NCI-H82 (cell line): ENCODE results near the gene ATOSA.

Source experiments
- DNase-seq: peaks from one replicate; lab custom pipeline; 2025; lab: John Stamatoyannopoulos, UW

Gene ATOSA, protein sequence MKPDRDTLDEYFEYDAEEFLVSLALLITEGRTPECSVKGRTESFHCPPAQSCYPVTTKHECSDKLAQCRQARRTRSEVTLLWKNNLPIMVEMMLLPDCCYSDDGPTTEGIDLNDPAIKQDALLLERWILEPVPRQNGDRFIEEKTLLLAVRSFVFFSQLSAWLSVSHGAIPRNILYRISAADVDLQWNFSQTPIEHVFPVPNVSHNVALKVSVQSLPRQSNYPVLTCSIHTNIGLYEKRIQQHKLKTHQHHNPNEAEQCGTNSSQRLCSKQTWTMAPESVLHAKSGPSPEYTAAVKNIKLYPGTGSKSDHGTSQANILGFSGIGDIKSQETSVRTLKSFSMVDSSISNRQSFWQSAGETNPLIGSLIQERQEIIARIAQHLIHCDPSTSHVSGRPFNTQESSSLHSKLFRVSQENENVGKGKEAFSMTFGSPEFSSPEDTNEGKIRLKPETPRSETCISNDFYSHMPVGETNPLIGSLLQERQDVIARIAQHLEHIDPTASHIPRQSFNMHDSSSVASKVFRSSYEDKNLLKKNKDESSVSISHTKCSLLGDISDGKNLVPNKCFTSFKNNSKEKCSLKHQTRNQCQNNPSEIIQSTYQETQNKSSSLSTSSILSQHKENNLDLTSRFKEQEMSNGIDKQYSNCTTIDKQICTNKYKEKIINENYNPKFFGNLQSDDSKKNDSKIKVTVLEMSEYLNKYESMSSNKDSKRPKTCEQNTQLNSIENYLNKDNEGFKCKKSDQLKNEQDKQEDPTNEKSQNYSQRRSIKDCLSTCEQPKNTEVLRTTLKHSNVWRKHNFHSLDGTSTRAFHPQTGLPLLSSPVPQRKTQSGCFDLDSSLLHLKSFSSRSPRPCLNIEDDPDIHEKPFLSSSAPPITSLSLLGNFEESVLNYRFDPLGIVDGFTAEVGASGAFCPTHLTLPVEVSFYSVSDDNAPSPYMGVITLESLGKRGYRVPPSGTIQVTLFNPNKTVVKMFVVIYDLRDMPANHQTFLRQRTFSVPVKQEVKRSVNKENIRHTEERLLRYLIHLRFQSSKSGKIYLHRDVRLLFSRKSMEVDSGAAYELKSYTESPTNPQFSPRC

DNA sequence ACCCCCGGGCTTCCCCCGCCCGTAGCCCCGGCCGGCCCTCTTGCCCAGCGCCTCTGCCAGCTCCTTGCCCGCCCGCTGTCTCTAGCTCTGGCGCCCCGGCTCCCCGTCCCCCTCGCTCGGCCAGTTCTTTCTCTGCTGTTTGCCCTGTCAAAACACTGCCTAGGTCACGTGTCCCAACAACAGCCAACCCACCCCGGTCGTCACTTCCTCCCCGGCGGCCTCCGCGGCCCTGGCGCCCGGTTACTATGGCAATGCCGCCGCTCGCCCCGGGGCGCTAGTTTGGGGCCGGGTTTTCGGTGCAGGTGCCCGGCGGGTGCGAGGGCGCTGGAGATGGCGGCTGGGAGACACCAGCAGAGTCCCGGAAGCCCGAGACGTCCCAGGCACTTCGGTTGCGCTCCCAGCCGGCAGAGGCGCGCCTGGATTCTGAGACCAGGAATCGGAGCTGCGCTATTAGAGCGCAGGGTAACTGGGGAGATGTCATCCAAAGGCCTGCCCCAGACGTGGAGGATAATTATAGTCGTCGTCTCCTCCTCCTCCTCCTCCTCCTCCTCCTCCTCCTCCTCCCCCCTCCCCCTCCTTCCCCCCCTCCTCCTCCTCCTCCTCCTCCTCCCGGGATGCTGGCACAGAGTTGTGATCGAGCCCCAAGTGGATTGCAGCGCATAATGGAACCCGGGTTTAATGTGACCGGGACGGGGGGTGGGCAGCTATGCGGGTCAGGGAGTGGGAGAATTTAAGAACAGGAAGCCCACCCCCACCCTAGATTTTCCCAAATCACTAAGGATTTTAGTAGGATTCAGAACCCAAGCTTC lies at the start of gene ATOSA:
ATOSA (minus strand) TSS at position 157 of the 809 bp plus-strand sequence. CDS start 1,367 bp downstream, outside the sequence.
- peak; percentile 89 for DNase-seq

DNA sequence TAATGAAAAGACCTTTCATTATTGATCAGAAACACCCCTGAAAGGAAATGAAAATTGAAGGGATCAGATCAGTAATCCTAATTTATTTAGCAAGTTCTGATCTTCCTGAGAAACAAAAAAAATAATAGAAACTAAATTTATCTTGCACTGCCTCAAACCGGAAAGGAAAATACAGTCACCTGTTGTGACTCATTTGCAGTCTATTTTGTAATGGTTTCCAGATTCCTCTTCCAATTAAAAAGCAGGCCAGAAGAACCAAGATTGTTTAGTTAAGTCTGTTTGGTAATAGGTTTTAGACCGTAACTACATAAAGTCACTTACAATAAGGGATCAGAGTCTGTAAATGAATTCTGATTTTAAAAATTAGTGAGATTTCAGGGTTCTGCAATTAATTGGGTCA lies 49.7 kb upstream of the ATOSA start:
- no peak for DNase-seq

DNA sequence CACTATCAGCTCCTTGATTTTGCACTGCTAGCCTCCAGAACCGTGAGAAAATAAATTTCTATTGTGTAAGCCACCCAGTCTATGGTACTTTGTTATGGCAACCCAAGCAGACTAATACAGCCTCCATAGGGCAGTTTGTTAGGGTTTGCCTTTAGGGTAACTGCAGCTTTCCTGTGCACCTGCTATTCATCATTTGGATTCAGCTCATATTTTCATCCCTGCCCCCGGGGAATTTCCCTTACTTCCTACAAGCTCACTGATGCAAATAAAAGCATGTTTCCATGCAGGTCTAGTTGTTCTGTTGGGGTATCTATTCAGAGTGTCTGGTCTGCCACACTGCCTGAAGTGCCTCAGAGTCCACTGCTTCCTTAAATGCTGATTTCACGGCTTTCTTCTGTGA lies 48.6 kb upstream of the ATOSA start:
- DNase-seq = no peak

DNA sequence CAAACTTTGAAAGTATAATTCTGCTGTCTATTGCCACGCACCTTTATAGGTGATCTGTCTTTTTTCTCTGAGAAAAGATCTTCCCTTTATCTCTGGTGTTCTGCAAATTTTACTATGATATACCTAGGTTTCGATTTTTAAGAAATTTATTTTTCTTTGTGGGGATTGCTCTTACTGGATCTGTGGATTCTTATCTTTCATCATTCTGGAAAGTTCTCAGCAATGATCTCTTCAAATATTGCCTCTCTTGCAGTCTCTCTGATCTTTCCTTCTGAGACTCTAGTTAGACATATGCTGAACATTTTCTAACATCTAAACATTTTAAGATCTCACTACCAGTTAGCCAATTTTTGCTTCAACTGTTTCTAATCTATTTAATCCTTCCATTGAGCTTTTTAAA lies 47.0 kb upstream of the ATOSA start:
- DNase-seq = no peak

DNA sequence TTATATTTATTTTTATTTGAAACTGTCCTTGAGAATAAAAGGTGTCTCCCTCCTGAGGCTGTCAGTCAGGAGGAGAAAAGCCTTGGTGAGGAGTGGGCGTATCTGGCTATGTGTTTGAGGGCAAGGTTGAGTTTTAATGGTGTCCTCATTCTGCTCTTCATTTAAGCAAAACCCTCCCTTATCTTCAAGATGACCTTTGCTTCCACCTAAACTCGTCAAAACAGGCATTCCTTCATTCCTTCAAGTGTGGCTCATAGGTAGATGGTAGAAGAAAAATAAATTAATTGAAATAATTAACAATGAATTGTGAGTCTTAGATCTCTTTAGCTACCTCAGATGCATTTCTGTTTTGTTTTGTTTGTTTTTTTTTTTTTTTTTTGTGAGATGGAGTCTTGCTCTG lies 39.4 kb upstream of the ATOSA start:
- no peak for DNase-seq

DNA sequence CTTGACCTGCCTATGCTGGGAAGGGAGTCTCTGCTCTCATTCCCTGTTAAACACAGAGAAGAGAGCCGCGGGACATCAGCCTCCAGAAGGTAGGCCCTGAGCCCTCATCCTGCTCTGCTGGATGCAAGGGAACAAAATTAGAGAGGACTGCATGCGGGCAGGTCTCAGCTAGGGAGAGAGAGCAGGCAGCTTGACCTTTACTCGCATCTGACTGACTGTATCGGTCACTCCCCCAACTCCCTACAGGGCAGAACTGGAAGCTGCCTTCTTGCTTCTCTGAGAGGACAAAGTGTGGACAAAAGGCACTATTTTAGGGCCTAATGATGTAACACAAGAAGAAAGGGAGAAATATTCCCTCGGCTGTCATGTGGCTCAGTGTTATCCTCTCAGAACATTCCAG lies 38.7 kb upstream of the ATOSA start:
- no peak for DNase-seq

DNA sequence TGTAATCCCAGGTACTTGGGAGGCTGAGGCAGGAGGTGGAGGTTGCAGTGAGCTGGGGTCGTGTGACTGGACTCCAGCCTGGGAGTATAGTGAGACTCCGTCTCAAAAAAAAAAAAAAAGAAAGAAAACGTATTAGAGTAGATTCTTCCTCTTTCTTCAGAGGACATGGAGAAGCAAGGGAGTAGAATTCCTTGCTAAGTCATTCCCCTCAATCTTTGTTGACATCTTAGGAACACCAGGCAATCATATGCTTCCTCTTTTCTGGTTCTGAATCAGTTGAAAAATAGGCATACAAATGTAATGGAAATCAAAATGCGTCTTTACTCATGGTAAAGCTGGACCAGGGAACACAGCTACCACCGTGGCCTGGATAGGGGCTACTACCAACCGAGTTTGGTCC lies 38.3 kb upstream of the ATOSA start:
- DNase-seq = no peak

DNA sequence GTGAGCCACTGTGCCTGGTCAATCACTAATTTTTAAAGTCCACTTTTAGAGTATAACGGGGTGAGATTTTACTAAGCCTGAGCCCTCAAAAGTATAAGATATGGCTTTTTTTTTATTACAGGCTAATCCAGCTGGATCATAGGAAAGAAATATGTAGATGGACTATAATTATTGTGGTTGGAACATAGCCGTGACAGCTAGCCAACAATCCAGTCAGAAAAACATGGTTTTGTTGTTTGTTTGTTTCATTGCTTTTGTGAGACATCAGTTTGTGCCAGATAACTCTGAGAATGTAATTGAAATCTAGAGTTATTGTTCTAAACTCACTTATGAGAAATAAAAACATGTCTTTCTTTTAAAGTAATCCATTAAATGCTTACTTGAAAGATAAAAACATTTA lies 37.3 kb upstream of the ATOSA start:
- no peak for DNase-seq

DNA sequence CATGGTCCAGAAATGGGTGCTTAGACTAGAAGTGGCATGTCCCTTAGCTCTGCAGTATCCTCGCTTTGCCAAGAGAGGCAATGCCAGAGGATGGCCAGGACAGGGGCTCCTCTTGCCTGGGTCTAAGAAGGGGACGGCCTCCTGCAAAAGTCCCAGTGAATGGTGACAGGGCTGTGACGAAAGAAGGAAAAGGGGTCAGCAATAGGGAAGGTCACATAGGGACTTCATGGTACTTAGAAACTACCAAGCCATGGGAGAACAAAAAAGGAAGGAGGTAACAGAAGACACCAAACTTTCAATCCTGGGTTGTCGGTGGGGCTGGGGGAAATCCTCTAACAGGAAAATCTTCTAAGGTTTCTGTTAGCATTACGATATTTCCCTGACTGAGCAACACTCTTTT lies 36.2 kb upstream of the ATOSA start:
- DNase-seq = no peak

DNA sequence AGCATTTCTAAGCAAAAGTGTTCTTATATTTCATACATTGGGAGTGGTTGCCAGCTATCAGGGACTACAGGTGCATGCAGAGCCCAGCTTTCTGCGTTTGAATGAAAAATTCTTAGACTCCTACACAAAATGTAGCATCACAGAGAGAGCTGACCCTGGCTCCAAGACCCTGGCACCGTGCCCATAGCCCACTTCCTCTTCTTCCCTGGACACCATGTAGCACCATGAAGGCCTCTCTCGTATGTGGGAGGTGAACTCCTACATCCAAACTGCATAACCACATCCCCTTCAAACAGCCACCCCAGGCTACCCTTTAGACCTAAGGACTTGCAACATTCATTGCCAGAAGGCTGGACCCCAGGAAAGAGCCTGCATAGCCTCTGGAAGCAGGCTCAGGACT lies 35.8 kb upstream of the ATOSA start:
- DNase-seq = no peak

DNA sequence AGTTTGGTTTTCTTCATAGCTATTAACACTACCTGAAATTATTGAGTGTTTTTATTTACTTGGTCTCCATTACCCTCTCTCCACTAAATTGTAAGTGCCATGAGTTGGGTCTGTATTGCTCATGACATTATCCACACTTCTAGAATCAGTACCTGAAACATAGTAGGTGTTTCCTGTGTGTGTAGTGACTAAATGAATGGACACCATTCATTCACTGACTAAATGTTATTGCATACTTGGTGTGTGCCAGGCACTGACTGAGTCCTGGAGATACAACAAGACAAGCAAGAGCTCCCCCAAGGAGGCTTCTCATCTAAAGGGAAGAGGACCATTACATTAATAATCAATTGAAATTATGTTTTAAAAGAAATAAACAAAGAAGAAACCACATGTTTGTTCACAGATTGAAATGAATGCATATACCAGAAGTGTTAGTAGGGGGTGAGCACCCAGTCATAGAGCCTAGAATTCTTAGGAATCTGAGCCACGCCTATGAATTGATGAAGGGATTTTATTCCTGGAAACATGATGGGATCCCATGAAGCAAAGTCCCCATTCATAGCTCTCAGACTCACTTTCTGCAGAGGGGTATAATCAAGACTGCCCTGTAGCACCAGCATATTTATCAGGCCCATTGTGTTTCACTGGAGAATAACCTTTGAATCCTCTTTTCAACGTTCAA lies 31.7 kb upstream of the ATOSA start:
- DNase-seq = no peak

DNA sequence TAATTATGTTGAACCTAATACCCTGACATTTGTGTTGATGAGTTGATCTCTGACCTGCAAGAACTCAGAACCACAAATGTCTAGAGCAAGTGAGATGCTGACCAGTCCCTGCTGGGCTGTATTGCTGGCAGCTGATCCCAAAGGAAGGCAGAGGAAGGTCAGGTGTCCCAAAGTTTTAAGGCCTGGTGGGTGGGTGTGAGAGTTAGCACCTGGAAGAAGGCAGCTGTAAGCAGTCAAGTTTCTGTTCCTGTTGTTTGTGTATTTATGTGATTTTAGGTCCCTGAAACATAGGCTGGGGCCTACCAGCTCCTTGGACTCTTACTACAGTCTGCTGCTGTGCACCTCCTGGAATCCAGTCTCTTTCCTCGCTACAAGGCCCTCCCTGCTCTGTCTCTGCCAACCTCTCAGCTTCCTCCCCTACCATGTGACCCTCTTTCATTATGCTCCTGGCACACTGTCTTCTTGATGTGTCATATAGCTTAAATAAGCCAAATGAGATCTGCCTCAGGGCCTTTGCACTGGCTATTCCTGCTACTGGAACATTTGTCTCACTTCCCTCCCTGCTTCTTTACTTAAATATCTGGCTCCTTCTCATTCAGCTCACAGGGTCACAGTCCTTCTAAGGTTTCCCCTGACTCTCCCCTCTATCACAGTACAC lies 31.0 kb upstream of the ATOSA start:
- DNase-seq = no peak

DNA sequence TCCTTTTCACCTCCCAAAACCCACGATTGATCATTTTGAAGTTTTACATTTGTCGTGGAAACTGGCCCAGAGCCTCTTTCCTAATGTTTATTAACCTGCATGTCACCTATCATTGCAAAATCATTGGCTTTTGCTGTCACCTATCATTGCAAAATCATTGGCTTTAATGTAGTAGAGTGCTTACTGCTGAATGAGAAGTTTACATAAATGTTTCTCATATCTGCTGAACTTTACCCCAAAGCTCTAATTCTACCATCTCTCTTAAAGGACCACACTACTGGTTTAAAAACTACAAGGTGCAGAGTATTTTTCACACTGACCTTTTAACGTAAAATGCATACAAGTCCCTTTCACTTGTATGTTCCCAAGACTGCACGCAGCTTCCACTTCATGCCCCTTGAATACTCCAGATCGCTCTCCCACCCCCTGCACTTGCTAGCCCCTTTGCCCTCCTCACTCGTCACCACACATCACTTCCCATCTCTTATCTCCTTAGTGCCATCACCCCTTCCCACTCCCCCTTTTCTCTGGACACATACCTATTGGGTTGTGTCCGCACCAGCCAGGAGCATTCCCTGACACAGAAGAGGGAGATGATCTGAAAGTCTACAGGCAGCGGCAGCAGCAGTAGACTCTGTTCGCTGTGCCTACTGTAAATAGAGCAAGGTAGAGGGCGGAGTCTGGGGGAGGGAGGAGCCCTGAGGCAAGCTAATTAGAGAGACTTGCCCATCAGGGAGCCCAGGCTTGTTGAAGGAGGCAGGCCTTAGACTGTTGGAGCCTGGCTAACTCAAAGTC lies 30.2 kb upstream of the ATOSA start:
- DNase-seq = peak; percentile 78

DNA sequence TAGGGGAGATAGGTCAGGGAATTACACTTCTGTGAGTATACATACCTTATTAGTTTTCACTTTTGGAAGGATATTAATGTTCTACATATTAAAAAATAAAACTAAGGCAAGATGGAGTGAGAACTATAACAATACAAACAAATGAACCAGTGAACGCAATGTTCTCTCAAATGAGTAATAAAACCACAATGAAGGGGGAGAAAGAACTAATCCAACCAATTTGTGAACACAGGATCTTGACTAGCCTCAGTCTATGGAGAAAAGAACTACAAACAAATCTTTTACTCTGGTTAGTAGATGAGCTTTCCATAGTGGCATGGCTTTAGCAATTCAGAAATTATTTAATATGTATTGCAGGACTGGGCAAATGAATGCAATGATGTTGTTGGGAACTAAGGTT lies 26.9 kb upstream of the ATOSA start:
- DNase-seq = no peak

DNA sequence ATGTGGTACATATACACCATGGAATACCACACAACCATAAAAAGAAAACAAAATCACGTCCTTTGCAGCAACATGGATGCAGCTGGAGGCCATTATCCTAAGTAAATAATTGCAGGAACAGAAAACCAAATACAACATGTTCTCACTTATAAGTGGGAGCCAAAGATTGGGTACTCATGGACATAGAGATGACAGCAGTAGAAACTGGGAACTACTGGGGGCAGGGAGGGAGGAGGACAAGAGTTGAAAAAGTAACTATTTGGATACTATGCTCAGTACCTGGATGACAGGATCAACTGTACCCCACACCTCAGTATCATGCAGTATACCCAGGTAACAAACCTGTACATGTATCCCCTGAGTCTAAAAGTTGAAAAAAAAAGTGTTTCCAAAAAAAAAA lies 23.2 kb upstream of the ATOSA start:
- no peak for DNase-seq

DNA sequence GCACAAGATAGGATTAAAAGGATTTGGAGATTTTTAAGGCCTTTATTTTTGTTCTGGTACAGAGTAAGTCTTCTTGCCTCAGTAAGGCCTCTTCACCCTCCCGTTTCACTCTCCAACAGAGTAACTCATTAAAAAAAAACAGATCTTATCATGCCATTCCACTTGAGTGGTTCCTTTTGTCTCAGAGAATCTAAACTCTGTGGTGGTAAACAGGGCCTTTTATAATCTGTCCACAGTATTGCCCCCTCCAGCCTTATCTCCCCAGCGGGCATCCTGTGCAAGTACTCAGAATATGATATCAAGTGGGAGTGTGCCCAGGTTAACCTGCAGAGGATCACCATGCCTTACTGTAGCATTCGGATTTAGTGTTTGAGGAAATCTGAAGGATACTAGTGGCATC lies 20.3 kb upstream of the ATOSA start:
- DNase-seq = peak; percentile 82

DNA sequence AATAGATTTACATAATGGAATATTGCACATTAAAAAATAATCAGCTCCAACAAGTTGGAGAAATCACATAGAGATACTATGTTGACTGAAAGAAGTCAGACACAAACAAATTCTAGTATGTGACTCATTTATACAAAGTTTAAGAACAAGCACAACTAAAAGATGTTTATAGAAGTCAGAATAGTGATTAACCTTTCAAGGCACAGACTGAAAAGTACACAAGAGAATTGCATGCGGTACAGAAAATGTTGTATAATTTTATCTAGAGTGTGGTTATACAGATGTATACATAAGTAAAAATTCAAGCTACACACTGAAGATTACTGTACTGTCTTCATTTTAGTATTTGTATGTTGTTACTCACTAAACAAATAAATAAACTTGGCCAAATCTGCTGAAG lies 19.3 kb upstream of the ATOSA start:
- no peak for DNase-seq

DNA sequence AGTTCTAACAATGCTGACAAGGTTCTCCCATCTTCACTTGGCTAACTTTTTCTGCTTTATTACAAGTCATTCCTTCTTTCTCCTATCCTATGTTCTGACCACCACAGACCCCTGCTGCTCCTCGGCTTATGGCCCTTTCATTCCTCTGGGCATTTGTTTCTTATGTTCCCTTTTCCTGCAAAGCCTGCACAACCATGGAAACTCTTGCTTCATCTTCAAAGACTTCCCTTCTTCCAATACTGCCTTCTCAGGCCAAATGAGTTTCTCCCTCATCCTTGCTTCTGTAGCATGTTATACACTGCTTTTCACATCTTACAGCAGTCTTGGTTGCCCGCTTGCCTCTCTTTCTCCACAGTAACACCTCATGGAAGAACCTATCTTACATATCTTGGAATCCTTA lies 17.9 kb upstream of the ATOSA start:
- no peak for DNase-seq

DNA sequence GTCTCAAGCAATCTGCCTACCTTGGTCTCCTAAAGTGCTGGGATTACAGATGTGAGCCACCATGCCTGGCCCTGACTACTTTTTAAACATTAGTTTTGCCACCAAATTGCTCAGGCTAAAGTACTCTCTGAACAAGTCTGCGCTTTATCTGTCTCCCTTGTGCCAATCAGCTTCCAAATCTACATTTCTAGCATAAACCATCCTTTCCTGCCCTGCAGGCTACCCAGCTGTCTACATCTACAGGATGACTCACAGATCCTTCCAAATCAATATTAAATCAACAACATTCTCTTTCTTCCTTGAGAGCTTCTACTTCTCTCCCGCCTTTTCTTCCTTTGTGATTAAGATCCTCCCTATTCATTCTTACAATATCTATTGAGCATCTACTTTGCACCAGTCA lies 16.0 kb upstream of the ATOSA start:
- no peak for DNase-seq

DNA sequence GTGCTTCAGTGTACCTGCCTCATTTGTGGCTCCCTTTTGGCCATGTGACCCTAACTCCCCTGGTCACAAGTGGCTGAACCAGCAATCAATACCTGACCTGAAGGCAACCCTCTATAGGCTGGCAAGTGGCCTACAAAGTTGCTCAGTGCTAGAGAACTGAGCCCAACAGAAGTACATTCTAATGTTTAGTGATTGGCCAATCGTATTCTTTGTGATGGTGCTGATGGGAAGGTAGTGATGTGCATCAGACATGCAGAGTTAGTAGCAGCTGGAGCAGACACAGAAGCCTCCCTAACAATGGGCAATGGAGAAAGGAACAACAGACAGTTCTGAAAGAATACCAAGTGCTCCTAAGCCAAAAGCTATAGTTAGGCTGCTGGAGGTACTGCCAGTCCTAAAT lies 10.4 kb upstream of the ATOSA start:
- no peak for DNase-seq
